ENCODE data around the gene B9D1.
"Not testable (repeated sequence)": the region's sequence is repeated elsewhere in the genome, so short reads cannot be mapped to it uniquely, and the experiment has no call there.

B9D1 gene

DNA sequence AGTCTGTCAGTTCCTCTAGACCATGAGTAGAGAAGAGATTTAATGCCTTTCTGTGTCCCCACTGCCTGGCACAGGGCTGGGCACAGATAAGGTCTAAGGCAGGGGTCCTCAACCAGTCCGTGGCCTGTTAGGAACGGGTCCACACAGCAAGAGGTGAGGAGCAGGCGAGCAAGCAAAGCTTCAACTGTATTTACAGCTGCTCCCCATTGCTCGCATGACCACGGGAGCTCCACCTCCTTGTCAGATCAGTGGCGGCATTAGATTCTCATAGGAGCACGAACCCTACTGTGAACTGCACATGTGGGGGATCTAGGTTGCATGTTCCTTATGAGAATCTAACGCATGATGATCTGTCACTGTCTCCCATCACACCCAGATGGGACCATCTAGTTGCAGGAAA lies 1.8 kb downstream of the B9D1 start:
- no peak for DNase-seq (ENCODE audit: low read depth in 4 of 4, low spot score in 1 of 4)

DNA sequence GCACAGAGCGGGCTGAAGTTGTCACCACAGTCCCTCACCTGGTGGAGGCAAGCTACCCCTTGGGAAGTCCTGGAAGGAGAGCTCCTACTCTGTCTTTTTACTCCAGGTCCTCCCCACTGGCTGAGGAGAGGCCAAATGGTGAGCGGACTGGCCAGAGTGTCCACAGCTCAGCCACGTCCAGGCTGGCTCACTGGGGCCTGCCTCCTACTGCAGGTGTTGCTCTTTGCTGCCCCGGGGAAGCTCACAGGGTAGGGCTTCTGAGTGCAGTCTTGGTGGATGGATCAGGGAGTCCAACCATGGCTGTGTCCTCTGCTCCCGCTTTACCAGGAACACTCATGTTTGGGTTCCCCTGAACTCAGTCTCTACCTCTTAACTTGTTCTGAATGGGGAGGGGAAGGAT lies 2.7 kb downstream of the B9D1 start:
- no peak for DNase-seq (ENCODE audit: low read depth in 4 of 4, low spot score in 1 of 4)

GRCh38 chr17:19359151-19359550 lies 3.4 kb downstream of the B9D1 start:
- DNase-seq (ENCODE audit: low read depth in 4 of 4, low spot score in 1 of 4), result no peak

DNA sequence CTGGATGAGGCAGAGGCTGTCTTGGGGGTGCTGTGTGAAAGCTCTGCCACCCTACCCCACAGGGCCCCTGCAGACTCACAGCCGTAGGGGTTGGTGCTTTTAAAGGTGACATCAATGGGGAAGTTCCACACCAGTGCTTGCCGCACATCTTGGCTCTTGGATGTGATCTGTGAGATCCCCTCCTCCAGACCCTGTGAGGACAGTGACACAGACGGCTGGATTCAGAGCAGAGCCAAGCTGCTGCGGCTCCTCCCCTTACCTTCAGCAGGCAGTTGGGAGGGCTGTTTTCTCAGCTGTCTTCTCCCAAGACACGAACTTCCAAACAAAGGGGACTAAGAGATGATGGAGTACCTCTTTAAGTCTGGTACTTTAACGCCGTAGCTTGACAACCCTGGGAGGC lies 4.8 kb downstream of the B9D1 start:
- no peak for DNase-seq (ENCODE audit: low read depth in 4 of 4, low spot score in 1 of 4)

- no peak for DNase-seq (ENCODE audit: low read depth in 4 of 4, low spot score in 1 of 4)
Measured at GRCh38 chr17:19357351-19357750, 5.2 kb downstream of the B9D1 start.

GRCh38 chr17:19354748-19355147 lies 7.8 kb downstream of the B9D1 start:
- no peak for DNase-seq (ENCODE audit: low read depth in 4 of 4, low spot score in 1 of 4)

GRCh38 chr17:19353401-19353800 lies 9.1 kb downstream of the B9D1 start:
- not testable (repeated sequence) for DNase-seq (ENCODE audit: low read depth in 4 of 4, low spot score in 1 of 4)

DNA sequence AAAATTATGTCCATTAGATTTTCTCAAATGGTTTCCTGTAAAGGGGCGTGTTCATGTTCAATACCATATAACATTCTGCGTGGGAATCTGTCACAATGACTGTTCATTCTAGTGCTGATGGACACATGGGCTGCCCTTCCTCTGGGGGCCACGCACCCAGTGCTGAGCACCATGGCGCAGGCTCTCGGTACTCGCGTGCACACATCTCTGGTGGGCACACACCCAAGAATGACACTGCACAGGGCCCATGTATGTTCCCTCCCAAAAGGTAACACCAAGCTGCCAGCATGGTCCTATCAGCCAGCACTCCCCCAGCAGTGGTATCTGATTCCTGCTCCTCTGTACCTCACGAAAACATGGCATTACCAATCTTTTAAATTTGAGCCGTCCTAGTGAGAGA lies 13.7 kb downstream of the B9D1 start:
- no peak for DNase-seq (ENCODE audit: low read depth in 4 of 4, low spot score in 1 of 4)

GRCh38 chr17:19348081-19348650 lies 14.4 kb downstream of the B9D1 start:
- no peak for DNase-seq (ENCODE audit: low read depth in 4 of 4, low spot score in 1 of 4)

DNA sequence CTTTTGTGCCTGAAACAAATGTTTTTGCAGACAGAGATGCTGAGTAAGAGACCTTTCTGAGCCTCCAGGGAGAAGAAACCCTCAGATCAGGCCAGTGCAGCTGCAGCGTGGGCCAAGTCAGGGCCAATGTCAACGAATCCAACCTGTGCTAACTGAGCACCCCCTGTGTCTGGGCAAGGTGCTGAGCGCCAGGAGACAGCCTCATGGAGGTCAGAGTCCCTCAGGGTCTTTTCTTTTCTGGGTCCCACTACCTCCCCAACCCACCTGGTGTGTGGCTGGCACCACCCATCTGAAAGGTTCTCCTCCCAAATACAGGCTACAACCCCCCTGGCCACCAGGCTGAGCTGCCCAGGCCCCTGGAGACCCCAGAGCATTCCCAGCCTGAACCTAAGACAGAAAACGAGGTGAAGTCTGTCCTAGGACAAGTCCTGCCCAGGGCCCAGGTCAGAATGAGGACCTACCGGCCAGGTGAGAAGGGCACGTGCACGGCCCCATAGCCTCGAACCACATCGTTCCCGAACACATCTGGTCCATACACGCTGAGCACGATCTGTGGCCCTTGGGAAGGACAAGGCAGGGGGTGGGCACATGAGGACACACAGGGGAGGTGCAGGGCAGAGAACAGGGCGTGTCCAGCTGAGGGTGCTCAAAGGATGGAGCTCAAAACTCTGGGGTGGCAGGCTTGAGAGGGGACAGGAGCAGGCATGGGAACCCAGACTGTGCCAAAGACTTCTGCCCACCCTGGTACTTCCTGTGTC lies 15.0 kb downstream of the B9D1 start:
- no peak for DNase-seq (ENCODE audit: low read depth in 4 of 4, low spot score in 1 of 4)

DNA sequence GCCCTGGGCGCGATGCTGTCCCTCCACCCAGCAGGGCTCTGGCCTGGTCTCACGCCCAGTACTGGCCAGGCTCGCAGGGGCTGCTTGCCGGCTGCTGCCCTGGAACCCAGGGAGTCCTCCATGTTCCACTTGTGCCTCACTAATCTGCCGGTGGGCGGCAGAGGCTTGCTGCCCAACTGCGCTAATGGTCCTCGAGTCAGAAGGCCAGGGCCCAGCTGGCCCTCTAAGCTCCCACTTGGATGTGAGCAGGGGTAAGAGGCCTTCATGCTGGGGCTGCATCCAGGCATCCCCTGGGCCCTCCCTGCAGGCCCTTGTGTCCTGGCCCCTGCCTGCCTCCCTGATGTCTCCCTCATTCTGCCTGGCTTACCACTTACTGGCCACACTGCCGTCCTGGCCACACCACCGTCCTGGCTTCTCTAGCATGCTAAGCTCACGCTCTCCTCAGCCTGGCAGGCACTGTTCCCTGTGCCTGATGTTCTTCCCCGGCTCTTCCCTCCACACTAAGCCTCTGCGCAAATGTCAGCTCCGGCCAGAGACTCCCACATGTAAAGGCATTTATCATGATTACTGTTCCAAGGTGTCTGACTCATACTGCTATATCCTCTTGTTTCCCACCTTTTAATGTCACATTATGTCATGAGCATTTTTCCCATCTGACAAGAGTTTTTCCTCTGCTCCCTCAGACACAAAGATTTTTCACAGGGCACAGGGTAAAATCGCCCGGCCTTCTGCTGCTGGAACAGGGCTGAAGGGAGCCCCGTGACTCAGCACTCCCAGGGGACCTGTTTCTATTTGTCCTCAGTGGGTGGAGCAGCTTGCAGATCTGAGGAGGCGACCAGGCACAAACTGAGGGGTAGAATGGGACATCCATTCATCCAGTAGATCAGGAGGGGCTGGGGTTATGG lies 15.9 kb downstream of the B9D1 start:
- no peak for DNase-seq (ENCODE audit: low read depth in 4 of 4, low spot score in 1 of 4)

DNA sequence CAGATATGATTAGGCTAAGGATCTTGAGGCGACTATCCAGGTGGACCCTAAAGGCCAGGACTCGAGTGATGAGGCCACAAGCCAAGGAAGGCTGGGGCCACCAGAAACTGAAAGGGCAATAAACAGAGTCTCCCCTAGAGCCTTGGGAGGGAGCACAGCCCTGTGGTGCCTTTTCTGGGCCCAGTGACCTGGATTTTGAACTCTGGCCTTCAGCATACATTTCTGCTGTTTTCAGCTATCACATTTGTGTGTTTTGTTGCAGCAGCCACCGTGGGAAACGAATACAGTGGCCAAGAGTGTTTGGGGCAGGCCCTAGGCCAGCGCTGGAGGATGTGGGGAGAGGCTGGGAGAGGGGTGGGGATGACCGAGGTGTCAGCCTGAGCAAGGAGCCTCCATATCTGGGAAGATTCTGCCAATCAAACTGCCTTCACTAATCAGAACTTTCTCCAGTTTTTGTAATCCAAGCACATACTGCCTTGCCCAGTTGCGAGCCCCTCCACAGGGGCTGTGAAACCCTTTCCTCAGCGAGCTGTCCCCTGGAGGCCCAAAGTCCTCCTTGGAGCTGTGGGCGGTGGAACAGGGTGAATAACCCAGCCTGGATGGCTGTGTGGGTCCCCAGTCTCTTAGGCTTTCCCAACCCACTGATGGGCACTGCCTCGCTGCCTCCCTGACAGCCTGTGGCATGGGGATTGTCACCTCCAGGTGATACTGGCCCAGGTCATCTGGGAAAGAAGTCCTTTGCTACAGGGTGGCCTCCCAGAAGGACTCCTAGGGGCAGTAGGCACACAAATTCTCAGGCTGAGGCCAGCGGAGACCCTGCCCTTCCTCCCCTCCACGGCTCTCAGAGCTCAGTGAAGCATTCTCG lies 16.8 kb downstream of the B9D1 start:
- DNase-seq (ENCODE audit: low read depth in 4 of 4, low spot score in 1 of 4), result no peak

DNA sequence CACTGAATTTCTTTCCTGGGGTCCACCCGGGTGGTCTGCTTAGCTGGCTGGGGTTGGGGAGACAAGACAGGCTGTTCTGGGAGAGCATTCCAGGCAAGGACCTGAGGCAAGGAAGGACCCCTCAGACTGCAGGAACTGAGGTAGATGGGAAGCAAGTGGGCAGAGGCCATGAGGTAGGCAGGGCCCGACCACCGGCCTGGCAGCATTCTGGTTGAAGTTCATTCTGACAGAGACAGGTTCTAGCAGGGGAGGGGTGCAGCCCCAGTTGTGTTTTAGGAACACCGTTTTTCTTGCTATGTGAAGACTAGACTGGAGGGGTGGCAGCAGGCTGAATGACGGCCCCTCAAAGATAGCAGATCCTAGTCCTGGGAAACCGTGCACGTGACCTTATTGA lies 17.5 kb downstream of the B9D1 start:
- no peak for DNase-seq (ENCODE audit: low read depth in 4 of 4, low spot score in 1 of 4)

DNA sequence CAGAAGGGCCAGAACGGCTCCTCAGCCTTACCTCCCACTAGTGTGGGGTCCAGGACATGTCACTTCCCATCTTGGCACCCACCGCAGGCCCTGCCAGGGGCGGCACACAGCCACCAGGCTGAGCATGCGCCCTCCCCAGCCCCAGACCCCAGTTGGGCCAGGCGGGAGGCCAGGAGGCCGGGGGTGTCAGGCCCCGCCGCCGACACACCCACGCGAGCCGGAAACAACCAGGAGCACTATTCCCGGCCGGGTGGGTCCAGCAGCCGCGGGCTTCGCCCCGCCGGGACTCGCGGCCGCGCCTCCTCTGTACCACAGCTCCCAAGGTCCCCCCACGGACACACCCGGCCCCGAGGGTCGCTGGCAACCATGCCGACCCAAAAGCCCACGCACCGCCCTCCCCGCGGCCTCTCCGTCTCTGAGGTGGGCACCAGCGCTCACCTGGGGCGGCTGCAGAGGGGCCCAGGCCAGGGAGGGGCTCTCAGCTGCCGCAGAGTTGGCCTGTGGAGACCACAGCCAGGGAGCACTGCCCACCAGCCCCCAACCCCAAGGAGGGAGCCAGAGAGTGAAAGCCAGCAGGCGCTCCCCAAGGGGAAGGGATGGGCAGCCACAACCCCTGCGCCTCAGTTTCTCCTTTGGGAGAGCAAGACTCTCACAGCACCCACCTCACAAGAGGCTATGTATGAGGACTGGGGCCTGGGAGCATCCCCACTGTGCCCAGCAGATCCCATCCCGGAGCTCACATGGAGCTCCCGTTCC lies 18.0 kb downstream of the B9D1 start:
- DNase-seq (ENCODE audit: low read depth in 4 of 4, low spot score in 1 of 4), result no peak

- DNase-seq (ENCODE audit: low read depth in 4 of 4, low spot score in 1 of 4), result no peak
Measured at GRCh38 chr17:19343671-19344151, 18.8 kb downstream of the B9D1 start.

GRCh38 chr17:19343256-19343630 lies 19.3 kb downstream of the B9D1 start:
- DNase-seq (ENCODE audit: low read depth in 4 of 4, low spot score in 1 of 4), result no peak

DNA sequence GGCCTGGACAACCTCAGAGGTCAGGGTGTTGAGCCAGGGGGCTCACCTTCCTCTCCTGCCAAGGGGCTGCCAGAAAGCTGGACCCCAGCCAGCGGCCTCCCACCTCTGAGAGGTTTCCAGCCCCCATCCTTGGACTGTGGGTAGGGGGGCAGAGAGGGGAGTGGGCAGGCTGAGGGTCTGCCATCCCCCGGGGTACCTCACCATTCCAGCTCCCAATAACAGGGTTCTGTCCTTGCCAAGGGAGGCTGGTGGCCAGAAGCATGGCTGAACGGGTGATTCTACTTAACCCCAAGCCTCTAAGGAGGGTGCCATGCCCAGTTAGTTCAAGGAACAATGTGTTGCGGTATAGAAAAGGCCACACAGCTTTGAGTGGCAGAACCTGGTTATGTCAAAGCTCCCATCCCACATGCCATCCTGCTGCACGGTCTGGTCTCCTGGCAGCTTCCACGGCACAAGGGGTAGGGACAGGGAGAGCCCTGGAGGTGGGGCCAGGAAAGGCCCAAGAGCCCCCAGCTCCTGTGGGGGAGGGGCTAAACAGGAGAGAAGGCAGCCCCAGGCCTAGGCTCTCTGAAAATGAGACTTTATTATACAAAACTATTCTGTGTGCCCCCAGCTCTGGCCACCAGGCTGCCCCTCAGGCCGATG lies 19.8 kb downstream of the B9D1 start:
- no peak for DNase-seq (ENCODE audit: low read depth in 4 of 4, low spot score in 1 of 4)

DNA sequence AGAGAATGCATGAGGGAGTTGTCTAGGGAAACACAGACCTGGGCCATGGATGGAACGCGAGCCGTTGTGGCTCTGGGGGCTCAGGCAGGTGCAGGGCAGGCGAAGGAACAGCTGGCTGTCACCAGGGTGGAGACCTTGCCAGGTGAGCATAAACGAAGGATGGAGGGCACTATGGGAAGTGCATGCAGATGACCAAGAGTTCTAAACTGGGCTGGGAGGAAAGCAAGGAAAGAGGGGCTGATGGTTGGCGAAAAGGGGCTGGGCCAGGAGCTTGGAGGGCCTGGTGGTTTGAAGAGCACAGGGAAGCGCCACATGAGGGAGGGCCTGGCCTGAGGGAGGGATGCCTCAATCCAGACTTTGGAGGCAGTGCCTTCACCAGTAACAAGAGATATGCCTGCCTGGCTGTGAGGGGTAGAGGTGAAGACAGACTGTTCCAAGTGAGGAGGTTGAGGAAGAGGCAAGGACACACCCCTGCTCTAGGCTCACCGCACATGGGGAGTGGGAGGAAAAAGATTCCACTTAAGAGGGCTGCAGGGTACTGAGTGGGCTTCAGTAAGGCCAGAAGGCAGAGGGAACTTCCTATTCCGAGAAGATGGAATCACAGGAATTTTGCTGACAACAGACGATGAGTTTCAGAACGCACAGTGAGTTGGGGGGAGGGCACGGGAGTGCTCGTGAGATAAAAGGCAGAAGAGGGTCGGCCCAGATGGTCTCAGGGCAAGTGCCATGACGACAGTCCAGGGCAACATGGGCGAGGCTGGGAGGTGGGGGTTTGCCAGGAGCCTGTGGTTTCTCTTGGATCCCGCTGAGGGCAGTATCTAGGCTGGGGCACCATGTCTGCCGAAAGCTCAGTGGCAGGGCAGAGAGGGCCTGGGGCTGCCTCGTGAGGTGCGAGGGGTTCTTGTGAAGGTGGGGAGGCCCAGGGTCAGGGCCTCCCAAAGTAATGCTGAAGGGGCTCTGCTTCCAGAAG lies 20.6 kb downstream of the B9D1 start:
- DNase-seq (ENCODE audit: low read depth in 4 of 4, low spot score in 1 of 4), result no peak

DNA sequence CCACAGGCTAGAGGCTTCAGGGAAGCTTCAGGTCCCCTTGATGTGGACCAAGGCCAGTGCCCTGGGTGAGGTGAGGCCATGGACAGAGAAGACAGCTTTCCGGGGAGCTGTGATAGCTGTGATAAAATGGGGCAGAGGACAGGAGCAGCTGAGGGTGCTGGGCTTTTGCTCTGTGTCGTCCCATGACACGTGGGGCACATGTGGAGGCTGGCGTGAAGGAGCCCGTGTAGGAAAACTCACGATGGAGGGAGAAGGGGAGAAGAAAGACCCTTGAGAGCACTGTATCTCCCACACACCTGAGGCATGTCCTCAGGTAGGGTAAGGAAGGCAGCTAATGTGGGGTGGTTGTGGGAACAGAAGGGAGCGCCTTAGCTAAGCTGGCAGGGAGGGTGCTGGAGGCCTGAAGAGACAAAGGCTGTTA lies 21.3 kb downstream of the B9D1 start:
- no peak for DNase-seq (ENCODE audit: low read depth in 4 of 4, low spot score in 1 of 4)

Data from stimulated activated CD4-positive, alpha-beta T cell treated with anti-CD3 and anti-CD28 coated beads, Interleukin-1b, Interleukin-23, amount 100 ng/mL, for 24 hours (primary cell).